ENCODE measurements around the gene CYB561D1.

GRCh38 chr1:109490029-109490933 lies 3.6 kb upstream of the CYB561D1 start:
- TF ChIP-seq EZH2 (IDR thresholded peaks at IDR 0.05; ENCODE audit: insufficient read depth, poor library complexity, severe bottlenecking) (no peak), EZH2phosphoT487 (IDR thresholded peaks at IDR 0.05; ENCODE audit: insufficient read depth, low read depth) (no peak)

All from GM23248 (cell line).